HG03108 (cell line): ENCODE results near the gene GRM2.
A peak's percentile ranks its signal among the peaks of the same experiment; 100 is the strongest.

ENCODE experiments used
- ATAC-seq: cut with Tn5 transposase; IDR thresholded peaks from one replicate; pipeline ENCODE4 v1.9.1; 2021; ENCODE audit warnings: moderate library complexity; ENCODE audit not compliant: unreplicated experiment

The GRM2 gene

GRCh38 chr3:51704511-51704950 is 2.3 kb upstream of the GRM2 start:
- no peak for ATAC-seq

- ATAC-seq: no peak
These were observed 1.4 kb upstream of the GRM2 start for GRCh38 chr3:51705276-51706020.

- ATAC-seq: no peak
These were observed 815 bp upstream of the GRM2 start for GRCh38 chr3:51706021-51706485.

- ATAC-seq: no peak
These were observed 1.5 kb downstream of the GRM2 start for GRCh38 chr3:51708216-51708845.

- ATAC-seq: no peak
These were observed 2.1 kb downstream of the GRM2 start for GRCh38 chr3:51709004-51709420.

GRCh38 chr3:51709675-51710074 is 2.8 kb downstream of the GRM2 start:
- no peak for ATAC-seq

GRCh38 chr3:51710631-51711351 is 3.9 kb downstream of the GRM2 start:
- ATAC-seq: no peak

GRCh38 chr3:51711352-51712037 is 4.6 kb downstream of the GRM2 start:
- ATAC-seq: no peak

GRCh38 chr3:51712038-51712420 is 5.2 kb downstream of the GRM2 start:
- no peak for ATAC-seq

- ATAC-seq: no peak
These were observed 5.7 kb downstream of the GRM2 start for GRCh38 chr3:51712511-51712931.

GRCh38 chr3:51712963-51713362 is 6.1 kb downstream of the GRM2 start:
- no peak for ATAC-seq

- no peak for ATAC-seq
These were observed 8.5 kb downstream of the GRM2 start for GRCh38 chr3:51715231-51715976.

GRCh38 chr3:51715977-51716294 is 9.1 kb downstream of the GRM2 start:
- no peak for ATAC-seq

GRCh38 chr3:51716805-51717204 is 9.9 kb downstream of the GRM2 start:
- ATAC-seq: no peak

GRCh38 chr3:51717446-51717845 is 10.6 kb downstream of the GRM2 start:
- ATAC-seq: no peak

- ATAC-seq: no peak
These were observed 11.1 kb downstream of the GRM2 start for GRCh38 chr3:51717947-51718346.

- ATAC-seq: peak; percentile 84
These were observed 11.9 kb downstream of the GRM2 start for GRCh38 chr3:51718547-51719409.

GRCh38 chr3:51719410-51720025 is 12.7 kb downstream of the GRM2 start:
- ATAC-seq: no peak
